Activated CD8-positive, alpha-beta memory T cell treated with anti-CD3 and anti-CD28 coated beads, Interleukin-2, amount 50 U/mL, for 1 hour (primary cell): ENCODE results near the gene IL1B.
"Not testable (repeated sequence)": the region's sequence is repeated elsewhere in the genome, so short reads cannot be mapped to it uniquely, and the experiment has no call there.

ENCODE experiments used
- DNase-seq: peaks from one replicate; pipeline ENCODE4 v3.0.0-alpha.2; 2020; ENCODE audit errors: extremely low read depth

Gene IL1B

DNA sequence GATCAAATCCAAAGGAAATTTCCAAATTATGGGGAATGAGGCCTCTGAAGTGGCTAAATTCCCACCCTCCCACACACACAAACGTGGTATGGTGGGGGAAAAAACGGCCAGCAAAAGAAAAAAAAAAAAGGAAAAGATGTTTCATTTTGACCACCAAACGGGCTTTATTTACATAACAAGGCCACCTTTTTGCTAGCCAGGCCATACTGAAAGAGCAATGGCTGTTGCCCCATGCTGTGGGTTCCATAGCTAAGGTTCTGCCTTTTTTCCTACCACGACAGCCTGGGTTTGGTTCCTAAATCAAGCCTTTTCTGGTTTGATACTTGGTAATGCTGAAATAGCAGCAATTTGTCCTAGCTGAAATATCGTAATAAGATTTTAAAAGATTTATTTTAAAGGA is 14.0 kb upstream of the IL1B start:
- no peak for DNase-seq

DNA sequence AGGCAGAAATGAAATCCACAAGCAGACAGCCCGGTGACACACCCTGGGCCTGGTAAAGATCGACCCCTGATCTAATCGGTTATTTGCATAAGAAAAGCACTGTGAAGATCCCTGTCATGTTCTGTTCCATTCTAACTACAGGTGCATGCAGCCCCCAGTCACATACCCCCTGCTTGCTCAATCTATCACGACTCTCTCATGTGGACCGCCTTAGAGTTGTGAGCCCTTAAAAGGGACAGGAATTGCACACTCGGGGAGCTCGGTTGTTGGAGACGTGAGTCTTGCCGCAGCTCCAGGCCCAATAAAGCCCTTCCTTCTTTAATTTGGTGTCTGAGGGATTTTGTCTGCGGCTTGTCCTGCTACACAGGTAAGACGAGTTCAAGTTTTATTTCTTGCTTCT is 13.4 kb upstream of the IL1B start:
- no peak for DNase-seq

DNA sequence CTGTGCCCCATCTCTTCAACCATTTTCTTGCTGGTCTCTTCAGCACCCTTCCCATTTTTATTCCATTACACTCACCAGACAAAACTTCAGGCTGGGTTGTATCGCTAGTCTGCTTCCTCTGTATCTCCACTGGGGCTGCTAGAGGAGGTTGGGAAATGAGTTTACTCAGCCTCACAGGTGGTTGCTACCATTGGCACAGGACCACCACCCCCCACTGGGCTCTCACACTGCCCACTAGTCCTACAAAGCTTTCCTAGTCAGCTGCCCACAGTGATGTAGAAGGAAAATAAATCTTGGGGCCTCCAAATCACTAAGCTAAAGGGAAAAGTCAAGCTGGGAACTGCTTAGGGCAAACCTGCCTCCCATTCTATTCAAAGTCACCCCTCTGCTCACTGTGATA is 12.3 kb upstream of the IL1B start:
- DNase-seq = no peak

DNA sequence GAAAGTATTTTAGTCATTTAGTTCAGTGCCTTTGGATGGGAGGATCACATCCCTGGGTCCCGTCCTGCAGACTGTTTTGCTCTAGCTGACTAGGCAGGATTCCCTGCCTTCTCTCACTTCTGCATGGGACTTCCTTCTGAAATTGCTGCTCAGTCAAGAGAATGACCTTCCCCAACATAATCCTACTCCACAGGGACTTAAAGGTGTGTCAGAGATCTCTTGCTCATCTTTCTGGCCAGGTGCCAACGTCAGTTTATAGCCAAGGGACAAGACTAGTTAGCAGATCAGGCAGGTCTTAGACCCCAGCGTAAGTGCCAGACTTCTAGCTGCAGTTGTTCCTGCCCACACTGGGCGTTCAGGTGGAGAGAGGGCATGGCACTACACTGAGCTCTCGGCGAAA is 9.5 kb upstream of the IL1B start:
- no peak for DNase-seq

DNA sequence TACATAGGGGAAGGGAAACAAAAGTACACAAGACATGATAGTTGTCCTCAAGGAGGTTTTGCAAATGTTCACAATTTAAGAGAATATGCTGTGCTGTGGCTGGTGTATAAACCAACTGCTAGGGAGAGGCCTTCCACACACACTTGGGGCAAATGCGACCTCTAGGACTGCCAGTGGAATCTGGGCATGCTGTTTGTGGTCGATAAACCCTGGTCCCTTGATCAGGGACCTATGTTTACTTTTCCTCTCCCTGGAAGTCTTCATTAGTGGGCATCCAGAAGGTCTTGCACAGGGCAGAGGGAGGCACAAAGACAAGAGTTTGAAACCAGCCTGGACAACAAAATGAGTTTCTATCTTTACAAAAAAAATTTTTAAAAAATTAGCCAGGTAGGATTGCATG is 7.3 kb upstream of the IL1B start:
- DNase-seq = no peak

DNA sequence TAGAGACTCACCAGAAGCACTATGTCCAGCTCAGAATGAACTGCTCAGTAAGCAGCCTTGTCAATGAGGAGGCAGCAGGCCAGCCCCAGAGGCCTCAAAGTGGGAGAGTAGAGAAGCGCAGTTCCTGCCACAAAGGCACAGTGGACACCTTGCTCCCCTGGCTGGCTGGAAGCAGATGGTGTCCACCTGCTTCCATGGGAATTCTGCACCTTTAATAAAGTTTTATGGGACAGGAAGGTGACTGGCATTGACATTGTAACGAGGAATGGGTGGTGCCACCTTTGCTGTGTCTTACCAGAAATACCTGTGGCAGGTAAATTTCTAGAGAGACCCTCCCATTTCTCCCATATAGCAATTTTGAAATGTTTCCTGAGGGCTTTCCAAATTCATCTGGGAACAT is 6.7 kb upstream of the IL1B start:
- DNase-seq = no peak

DNA sequence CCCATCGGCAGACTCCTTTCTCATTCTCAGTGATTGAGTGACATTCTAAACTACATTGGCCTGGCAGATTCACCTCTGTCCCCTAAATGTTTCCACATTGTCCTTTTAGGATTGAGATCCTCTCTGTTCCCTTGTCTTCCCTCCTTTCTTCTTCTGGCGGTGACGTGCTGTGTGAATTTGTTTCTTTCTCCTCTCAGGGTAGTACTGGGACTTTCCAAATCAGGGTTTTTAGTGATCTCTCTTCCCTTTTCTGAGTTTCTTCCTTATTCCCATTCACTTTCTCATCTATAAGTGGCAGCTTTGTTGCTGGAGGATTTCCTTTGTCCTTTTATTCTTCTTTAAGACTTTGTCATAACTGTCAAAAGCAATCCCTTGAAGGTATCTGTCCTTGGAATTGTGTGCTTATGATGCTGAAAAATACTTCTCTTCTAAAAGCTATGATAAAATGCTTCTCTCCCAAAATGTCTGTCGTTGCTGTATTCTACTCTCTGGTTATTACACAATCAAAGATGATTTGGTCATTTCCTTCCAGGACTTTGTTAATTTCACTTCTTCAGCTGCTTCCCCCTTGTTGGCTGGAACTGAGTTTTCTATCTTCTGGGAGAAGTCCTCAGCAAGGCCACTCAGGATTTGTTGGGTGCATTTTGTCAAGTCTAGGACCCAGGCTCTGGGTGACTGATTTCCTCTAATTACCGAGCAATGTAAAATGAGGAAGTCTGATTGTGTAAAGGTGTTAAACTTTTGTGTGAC is 4.9 kb upstream of the IL1B start:
- no peak for DNase-seq

DNA sequence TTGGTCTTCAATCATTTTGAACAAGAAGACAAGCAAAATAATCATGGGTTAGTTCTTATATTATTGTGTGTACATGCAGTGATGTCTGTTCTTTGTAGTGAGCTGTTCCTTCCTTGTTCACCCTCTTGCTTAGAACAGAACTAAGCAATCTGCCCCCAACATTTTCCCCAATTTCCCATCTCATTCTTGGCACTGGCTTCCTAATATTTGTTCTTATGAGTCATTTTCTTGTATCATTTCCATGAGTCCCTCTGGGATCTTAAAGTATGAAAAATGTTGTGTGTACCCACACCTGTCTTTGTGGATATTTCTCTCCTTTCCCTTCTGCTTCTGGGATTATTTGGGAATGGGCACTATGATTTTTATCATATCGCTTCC is 3.5 kb upstream of the IL1B start:
- DNase-seq = no peak

DNA sequence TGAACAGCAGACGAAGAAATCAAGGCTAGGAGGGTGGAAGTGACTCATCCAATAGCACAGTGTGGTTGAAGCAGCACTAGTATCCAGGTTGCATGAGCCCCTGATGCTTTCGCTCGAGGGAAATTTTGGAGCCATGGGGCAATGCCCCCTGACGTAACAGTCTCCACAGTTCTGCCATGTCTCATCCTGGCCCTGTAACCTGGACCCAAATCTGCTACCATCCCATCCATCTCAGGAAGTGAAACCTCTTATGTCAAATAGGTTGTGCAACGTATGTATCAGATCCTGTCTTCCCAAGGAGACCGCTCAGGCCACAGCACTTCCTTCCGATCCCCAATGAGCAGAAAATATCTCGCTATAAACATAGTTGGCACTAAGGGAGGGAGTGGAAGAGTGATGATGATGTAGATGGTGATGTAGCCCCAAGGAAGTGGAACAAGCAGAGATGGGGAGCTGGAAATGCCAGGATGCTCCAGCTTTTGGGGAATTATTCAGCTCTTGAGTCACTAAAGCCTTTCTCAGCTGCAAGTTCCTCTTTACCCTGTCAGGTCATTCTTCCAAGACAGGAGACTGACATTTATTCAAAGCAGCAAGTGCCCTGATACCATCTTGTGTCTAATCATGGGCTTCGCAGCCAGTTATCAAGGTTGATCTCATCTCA is 3.0 kb upstream of the IL1B start:
- no peak for DNase-seq

DNA sequence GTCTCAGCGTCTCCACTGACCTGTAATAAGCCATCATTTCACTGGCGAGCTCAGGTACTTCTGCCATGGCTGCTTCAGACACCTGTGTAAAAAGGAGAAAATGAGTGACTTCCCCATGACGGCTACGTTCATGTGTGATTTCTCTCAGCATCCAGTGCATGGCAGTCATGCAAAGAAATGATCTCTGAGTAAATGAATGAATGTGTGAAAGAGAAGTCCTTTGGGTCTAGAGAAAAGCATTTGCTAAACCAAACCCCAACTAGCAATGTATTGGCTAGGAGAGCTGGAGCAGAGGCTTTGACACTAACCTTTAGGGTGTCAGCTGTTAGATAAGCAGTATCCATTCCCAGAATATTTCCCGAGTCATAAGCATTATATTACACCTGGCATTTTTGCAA is 417 bp downstream of the IL1B start:
- no peak for DNase-seq

DNA sequence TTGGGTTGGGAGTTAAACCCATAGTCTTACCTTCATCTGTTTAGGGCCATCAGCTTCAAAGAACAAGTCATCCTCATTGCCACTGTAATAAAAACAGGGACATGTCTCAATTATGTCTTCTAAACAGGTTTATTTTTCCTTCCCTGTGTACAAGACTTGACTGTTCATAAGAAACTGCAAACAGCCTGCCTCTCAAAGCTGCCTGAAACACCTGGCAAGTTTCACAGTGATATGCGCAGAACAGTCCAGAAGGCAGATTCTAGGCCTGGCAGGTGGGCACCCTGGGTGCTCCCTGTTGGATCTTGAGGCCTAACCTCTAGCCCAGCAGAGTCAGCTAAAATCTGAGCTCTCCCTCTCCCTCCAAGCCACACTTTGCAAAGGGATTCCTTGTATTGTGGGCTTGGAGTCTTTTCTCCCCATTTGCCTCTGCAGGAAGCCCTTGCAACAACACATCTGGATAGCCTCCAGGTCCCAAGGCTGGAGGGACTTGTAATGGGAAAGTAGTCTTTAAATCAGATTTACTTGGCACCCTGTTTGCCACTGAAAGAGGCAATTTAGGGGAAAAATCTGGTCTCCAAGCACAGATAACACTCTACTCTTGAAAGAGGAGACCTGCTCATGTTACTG is 930 bp downstream of the IL1B start:
- no peak for DNase-seq

DNA sequence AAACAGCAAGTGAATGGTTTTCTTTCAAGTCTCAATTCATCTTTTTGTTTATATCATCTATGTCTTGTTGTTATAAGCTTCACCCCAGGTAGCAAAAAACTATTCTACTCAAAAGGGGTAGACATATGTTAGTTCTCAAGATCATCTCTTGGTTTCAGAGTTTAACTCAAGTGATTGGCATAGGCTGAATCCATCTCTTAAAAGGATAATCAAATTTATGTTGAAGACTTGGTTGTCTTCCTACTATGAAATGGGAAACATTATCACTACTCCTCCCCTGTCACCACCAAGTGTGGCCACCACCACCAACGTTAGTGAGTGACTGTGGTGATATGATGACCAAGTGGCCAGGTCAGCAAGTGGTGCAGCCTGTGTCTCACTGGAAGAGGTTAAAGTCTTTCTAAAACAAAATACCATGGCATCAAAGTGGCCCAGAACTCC is 1.5 kb downstream of the IL1B start:
- DNase-seq = no peak

DNA sequence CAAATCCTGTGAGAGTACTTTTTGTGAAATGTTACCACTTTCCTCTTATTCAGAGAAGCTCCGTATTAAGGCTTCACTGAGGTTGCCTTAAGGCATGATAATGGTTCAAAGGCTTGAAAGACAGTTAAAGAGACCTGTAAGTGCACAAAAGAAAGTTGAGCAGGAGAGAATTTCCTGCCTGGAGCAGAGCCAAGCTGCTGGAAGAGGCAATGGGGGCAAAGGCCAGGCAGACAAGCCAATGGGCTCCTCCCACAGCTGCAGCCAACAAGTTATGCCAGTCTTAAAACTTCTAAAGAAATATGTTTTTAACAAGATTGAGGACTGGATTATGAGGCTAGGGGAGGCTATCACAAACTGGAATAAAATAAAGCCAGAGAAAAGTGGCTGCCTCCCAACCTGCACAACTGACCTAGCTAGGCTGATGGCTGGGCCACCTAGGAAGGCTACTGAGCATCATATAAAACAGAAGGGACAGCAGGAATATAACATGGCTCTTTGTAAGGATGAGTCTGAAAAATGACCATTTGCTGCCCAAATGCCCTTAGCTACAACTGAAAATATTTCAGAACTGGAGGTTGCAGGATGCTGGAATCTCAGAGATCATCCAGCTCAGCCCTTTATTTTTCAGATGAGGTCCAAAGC is 2.1 kb downstream of the IL1B start:
- no peak for DNase-seq

DNA sequence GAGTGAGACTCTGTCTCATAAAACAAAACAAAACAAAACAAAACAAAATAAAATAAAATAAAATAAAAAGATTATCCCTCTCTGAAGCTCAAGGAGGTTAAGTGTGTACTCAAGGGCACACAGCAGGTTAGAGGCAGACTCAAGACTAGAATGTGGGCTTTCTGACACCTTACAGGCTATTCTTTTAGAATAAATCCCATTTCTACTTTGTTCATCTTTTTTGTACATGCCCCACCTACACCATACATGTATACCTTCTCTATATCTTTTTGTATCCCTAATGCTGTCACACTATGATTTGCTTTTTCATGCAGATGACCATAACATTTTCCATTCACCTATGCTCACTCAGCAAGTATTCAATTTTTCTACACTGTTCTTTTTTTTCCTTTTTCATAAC is 2.6 kb downstream of the IL1B start:
- no peak for DNase-seq

DNA sequence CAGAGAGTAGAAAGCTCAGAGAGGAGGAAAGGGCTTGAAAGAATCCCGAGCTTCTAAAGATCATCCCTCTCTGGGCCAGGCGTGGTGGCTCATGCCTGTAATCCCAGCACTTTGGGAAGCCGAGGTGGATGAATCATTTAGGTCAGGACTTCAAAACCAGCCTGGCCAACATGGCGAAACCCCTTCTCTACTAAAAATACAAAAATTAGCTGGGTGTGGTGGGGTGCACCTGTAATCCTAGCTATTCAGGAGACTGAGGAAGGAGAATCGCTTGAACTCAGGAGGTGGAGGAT is 3.0 kb downstream of the IL1B start:
- DNase-seq = not testable (repeated sequence)

DNA sequence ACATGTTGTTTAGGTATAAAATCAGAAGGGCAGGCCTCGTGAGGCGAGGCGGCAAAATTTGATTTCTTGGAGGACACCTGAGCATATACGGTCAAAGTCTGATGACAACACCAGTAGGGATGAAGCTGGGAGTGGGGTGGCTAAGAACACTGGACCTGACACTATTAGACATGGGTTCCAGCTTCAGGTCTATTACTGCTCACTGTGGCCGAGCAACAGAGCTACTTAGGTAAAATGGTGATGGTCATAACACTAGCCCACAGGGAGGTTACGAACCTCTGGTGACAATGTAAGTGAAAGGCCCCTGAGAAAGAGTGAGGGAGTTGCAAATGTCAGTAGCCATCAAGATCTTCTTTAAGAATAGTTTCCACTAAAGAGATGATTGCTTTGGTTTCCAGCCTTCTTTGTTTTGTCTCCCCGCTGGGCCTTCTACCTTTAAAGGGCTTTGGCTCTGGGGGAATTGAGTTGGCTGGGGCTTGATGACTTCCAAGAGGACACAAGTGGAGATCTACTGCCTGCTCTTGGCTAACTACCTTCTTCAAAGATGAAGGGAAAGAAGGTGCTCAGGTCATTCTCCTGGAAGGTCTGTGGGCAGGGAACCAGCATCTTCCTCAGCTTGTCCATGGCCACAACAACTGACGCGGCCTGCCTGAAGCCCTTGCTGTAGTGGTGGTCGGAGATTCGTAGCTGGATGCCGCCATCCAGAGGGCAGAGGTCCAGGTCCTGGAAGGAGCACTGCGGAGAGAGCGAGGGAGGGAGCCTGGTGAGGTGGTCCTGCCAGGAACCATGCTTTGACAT is 3.5 kb downstream of the IL1B start:
- no peak for DNase-seq

DNA sequence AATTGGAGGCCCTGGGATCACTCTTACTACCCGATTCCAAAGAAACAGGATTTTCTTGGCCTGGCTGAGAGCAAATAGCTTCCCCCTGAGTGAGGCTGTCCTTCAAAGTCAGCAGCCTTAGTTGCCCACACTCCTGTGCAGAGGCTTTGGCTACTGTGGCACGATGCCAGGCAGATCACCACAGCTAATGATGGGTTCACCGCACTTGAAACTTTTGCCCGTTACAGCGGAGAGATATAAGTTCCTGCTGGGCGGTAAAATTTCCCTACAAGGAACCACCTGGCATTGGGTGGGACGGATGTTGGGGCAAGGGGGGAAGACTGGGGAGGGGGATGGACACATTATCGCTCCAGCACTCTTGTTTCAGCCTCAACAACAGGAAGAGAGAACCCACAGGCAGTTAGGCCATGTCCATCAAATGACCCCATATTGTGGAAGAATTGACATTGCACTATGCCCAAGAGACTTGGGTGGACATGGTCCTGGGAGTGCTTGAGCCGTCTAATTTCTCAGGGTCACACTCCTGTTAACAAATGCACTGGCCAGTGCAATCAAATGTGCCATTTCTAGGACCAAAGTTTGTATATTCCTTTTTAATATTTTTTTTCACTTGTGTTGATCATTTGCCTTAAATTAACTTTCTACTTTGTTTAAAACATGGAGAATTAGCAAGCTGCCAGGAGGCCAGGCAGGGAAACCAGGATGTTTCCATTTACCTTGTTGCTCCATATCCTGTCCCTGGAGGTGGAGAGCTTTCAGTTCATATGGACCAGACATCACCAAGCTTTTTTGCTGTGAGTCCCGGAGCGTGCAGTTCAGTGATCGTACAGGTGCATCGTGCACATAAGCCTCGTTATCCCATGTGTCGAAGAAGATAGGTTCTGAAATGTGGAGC is 4.4 kb downstream of the IL1B start:
- DNase-seq = no peak

DNA sequence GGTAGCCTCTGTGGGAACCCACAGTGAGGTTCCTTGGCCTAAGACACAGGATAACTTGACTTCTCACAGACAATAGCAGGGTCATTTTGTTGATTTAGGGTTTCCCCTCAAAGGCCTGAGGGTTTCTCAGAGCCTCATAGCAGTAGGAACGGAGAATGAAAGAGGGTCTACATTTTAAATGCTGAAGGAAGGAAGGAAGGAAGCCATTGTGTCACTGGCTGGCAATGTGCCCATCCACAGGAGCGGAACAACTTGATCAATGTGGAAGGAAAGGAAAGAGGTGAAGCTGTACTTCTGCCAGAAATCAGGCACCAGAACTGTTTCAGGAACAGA is 5.1 kb downstream of the IL1B start:
- no peak for DNase-seq

DNA sequence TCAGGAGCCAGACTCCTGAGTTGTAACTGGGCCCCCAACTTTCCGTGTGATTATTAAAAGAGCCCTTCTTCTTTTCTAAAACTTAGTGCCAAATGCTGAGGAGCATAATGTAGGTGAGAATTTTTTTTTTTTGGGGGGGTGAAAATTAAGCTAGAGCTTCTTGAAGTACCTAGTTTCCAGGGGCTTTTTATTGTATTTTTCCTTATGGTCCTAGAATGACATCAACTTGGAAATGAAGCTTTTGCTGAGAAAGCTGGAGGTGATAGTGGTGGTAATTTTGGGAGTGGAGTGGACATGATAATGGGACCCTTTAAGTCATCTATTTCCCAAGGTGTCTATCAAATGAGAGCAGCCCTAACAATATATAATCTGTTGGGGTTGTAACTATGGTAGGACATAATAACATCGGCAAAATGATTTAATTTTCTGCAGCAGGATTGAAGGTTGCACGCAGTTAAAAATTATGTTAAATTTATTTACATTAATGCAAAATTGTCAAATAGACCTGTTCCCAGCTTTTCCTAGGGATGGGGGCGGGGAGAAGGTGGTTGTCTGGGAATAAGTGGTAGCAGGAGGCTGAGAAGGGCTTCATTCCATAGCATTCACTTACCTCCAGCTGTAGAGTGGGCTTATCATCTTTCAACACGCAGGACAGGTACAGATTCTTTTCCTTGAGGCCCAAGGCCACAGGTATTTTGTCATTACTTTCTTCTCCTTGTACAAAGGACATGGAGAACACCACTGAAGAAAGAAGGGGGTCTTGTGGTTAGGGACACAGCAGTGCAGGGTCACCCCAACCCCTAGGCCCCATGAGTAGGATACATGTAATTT is 5.7 kb downstream of the IL1B start:
- DNase-seq = no peak

DNA sequence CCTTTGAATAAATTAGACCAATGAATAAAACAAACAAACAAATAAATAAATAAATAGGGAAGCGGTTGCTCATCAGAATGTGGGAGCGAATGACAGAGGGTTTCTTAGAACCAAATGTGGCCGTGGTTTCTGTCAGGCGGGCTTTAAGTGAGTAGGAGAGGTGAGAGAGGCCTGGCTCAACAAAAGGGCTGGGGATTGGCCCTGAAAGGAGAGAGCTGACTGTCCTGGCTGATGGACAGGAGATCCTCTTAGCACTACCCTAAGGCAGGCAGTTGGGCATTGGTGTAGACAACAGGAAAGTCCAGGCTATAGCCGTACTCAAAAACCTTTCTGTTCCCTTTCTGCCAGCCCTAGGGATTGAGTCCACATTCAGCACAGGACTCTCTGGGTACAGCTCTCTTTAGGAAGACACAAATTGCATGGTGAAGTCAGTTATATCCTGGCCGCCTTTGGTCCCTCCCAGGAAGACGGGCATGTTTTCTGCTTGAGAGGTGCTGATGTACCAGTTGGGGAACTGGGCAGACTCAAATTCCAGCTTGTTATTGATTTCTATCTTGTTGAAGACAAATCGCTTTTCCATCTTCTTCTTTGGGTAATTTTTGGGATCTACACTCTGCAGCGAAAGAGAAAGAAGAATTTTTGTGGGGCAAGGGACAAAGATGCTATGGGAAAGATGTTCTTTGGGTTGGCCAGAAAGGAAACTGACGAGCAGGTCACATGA is 6.5 kb downstream of the IL1B start:
- no peak for DNase-seq
